ENCODE results near the gene CCDC197.

Gene CCDC197

DNA sequence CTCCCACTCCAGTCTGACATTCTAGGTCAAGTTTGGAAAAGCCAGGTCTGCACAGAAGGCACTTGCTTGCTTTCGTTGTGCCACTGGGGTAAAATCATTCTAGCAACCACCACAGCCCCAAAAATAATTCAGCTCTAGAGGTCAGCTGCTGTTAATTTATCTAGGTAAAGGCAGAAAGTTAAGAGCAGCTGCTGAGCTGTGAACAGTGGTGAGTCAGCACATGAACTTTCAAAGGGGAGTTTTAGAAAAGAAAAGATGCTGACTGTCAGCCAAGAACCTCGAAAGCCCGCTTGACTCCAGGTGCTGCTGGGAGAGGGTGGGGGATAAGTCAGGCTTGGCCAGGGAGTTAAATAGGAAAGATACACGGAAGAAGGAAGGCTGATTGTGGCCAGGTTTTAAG is 12.7 kb downstream of the CCDC197 start:
- no peak overlapping the region for H3K4me3 ChIP-seq (ENCODE audit: low read length)
- no peak for TF ChIP-seq ZNF274 (IDR thresholded peaks at IDR 0.05; ENCODE audit: low read depth, low read length)

DNA sequence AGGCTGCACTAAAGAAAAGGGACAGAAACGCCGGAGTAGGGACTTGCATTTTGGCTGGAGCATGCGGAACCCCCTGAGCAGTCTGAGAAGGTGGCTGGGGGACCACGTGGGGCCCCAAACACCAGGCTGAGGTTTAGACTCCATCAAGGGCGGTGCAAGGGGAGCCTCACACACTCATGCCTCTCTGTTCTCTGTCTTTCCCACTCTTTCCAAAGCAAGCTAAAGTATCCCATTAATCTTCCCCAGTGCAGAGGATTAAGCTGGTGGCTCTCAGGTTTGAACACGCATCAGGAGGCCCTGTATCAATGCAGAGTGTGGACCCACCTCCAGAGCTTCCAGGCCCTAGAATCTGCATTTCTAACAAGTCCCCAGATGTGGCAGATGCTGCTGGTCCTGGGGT is 13.5 kb downstream of the CCDC197 start:
- no peak overlapping the region for H3K4me3 ChIP-seq (ENCODE audit: low read length)
- TF ChIP-seq ZNF274 (IDR thresholded peaks at IDR 0.05; ENCODE audit: low read depth, low read length) = no peak

DNA sequence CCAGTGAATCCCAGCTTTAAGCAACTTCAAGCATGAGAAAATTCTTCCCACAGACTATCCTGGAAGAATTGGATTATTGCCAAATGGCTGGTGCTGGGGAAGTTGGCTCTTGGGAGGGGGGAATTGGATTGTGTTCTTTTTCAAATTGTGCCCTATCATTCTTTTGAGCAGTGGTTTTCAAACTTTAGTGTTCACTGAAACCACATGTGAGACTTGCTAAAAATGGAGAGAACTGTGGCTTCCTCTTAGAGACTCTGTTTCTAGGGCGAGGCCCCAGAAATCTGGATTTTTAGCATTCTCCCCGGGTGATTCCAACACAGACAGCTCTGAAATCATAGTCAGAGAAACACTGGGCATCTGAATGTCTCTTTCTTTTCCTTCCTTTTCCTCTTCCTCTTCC is 14.7 kb downstream of the CCDC197 start:
- H3K4me3 ChIP-seq (ENCODE audit: low read length) = no peak overlapping the region
- TF ChIP-seq ZNF274 (IDR thresholded peaks at IDR 0.05; ENCODE audit: low read depth, low read length) = no peak

DNA sequence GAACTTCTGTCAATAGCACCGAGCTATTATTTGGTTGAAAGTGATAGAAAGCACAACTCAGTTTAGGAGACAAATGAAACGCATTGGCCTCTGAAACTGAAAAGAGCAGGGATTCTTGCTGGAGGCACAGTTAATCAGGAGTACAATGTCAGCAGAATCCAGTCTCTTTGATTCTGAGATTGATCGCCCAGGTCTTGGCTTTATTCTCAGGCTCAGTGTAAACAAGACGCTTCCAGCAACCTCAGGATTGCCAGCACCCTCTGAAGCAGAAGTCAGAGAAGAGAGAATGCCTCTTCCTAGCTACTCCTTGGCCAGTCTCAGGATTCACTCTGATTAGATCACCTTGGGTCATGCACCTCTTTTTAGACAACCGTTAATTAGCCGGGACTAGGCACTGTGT is 17.3 kb downstream of the CCDC197 start:
- H3K4me3 ChIP-seq (ENCODE audit: low read length) = no peak overlapping the region
- TF ChIP-seq ZNF274 (IDR thresholded peaks at IDR 0.05; ENCODE audit: low read depth, low read length) = no peak

GRCh38 chr14:94015223-94015622 is 18.1 kb downstream of the CCDC197 start:
- no peak for TF ChIP-seq ZNF274 (IDR thresholded peaks at IDR 0.05; ENCODE audit: low read depth, low read length)
- no peak overlapping the region for H3K4me3 ChIP-seq (ENCODE audit: low read length)

DNA sequence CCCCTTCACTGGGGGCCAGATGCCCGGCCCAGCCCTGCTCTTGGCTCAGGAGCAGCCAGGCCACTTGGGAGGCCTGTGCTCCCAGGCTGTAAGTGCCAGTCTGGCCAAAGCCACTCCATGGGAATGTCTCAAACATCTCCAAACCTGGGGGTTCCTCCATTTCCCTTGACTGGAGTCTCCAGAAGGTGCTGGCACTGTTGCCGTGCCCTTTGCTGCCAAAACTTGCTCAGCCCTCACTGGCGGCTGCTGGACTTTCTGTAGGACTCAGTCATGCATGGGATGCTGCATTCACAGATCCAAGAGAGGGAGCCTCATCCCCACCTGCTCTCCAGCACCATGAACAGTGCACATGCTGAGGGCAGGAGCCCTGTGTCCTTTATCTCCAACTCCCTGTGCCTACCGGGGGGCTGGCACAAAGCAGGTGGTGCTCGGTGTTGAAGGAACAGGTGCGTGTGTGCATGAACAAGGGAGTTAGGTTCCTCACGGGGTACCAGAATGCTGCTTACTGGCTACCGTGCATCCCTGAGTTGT is 19.4 kb downstream of the CCDC197 start:
- no peak overlapping the region for H3K4me3 ChIP-seq (ENCODE audit: low read length)
- no peak for TF ChIP-seq ZNF274 (IDR thresholded peaks at IDR 0.05; ENCODE audit: low read depth, low read length)

GRCh38 chr14:94018308-94018707 is 21.2 kb downstream of the CCDC197 start:
- H3K4me3 ChIP-seq (ENCODE audit: low read length) = no peak overlapping the region
- no peak for TF ChIP-seq ZNF274 (IDR thresholded peaks at IDR 0.05; ENCODE audit: low read depth, low read length)

- TF ChIP-seq ZNF274 (IDR thresholded peaks at IDR 0.05; ENCODE audit: low read depth, low read length) = no peak
- no peak overlapping the region for H3K4me3 ChIP-seq (ENCODE audit: low read length)
Observed at GRCh38 chr14:94019329-94019728, 22.2 kb downstream of the CCDC197 start.

- no peak overlapping the region for H3K4me3 ChIP-seq (ENCODE audit: low read length)
- no peak for TF ChIP-seq ZNF274 (IDR thresholded peaks at IDR 0.05; ENCODE audit: low read depth, low read length)
Observed at GRCh38 chr14:94020267-94020666, 23.2 kb downstream of the CCDC197 start.

DNA sequence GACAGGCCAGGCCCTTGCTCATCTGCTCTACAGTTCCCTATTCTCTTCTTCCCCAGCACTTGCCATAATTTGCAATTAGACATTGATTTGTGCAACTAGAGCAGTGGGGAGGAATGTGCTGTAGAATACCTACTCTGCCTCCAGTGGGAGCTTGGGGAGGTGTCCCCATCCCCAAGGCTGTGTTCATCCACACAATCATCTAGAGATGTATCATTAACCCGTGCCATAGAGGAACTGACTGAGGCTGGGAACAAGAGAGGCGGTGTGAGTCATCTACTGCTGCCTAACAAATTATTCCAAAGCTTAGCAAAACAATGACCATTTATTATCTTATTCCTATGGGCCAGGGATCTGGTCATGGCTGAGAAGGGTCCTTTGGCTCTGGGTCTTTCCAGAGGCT is 23.9 kb downstream of the CCDC197 start:
- no peak for TF ChIP-seq ZNF274 (IDR thresholded peaks at IDR 0.05; ENCODE audit: low read depth, low read length)
- H3K4me3 ChIP-seq (ENCODE audit: low read length) = no peak overlapping the region

DNA sequence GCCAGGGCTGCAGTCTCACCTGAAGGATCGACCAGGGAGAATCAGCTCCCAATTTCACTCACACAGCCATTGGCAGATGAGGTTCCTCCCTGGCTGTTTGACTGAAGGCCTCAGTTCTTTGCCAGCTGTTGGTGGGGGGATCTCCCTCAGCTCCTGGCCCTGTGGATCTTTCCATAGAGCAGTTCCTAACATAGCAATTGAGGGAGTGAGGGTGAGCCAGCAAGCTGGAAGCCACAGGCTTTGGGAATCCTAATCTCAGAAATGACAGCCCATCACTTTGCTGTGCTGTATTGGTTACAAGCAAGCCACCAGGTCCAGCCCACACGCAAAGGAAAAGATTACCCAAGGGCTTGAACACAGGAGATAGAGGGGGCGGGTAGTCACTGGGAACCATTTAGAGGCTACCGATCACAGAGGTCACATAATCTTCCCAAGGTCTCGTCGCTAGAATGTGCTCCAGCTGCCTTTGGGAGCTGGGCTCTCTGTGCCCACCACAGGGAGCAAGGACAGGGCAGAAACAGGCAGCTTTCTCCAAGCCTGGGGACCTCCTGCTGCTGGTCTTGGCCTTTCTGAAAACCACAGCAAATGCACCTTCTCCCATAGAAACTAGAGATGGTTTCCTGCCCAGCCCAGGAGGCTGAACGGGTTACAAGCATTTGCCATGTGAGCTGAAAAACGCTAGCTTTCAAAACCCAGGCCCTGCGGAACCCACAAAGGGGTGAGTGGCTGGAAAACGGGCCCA is 24.5 kb downstream of the CCDC197 start:
- no peak for TF ChIP-seq ZNF274 (IDR thresholded peaks at IDR 0.05; ENCODE audit: low read depth, low read length)
- no peak overlapping the region for H3K4me3 ChIP-seq (ENCODE audit: low read length)

DNA sequence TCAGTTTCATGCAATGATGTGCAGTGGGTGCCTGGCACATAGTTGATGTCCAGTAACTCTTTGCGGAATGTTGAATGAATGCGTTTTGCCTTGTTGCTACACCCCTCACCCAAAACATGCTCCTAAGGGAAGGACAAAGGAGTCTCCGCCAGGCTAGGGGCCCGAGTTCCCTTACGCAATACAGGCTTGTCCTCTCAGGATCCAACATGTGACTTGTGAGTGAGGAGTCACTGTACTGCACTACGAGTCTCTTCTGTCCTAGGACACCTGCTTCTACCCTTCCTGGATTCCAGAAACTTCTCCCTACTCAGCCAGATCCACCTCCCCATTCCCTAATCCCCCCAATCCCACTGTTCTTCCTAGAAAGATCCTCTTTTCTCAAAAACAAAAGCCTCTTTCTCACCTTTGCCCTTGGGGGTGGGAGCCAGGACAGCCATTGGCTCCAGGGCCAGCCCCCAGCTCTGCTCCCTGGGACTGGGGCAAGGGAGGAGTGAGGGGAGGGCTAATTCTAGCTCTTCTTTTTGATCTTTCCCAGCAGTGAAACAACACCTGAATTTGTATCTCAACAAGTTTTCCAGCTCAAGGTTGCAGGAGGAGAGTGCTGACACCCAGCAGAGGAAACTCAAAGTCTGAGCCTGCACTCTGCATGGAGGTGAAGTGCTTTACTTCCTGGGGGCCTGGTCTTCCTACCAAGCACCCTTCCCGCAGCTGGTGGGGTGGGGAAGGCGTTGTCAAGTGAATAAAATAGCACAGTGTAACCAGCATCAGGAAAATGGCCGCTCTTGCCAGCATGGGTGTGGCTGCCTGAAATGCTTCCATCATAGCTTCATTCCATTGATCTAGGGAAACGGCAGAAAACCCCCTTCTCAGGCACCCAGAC is 25.7 kb downstream of the CCDC197 start:
- H3K4me3 ChIP-seq (ENCODE audit: low read length) = no peak overlapping the region

DNA sequence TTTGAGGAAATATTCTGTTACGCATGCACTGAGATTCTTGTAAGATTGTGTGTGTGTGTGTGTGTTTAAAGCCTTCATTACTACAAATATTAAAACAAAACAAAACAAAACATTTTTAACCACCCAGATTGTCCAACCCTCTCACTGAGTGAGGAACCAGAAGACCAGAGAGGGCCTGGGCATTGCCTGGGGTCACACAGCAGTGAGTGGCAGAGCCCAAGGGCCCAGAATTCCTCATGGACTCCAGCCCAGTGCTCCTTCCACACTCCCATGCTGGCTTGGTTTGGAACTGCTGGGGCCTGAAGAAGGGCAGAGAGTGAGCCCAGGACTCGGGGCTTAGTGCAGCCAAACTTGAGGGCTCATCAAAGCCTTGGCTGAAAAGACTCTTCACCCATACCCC is 27.4 kb downstream of the CCDC197 start:
- no peak overlapping the region for H3K4me3 ChIP-seq (ENCODE audit: low read length)
- no peak for TF ChIP-seq ZNF274 (IDR thresholded peaks at IDR 0.05; ENCODE audit: low read depth, low read length)

More for the DNA sequence above, 25.7 kb downstream of the CCDC197 start:
- TF ChIP-seq ZNF274 (IDR thresholded peaks at IDR 0.05; ENCODE audit: low read depth, low read length) = no peak

DNA sequence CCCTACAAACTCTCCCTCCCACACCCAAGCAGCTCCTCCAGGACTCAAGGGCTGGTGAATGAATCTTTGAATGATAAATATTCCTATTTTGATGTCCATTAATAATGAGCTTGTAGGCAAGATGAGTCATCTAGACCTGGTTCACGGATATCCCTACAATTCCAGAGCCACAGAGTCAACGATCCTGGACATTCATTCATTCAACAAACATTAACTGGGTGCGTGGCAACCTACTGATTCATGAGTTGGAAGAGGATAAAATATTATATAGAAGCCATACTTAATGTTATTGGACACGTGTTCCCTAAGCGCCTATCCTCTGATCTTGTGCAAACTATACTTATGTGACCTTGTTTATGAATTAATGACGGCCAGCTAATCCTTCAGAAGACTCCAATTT is 28.6 kb downstream of the CCDC197 start:
- no peak for TF ChIP-seq ZNF274 (IDR thresholded peaks at IDR 0.05; ENCODE audit: low read depth, low read length)
- no peak overlapping the region for H3K4me3 ChIP-seq (ENCODE audit: low read length)

Data from GM08714 (cell line).